ENCODE measurements around the gene TRIM41. TPM values are rescaled to one million over a fixed set of nuclear protein-coding genes. Genes with fewer than 3 reads are reported as not detected.

The TRIM41 gene
- total and polyA plus RNA-seq, 9 of the 15 experiments (the other 6 are each of a cell fraction or from before 2014, with no cell fraction given), result 1.8 to 47.6 (median 20.9) TPM

- TF ChIP-seq ZNF609 (CRISPR knock-in tag; IDR thresholded peaks at IDR 0.05; ENCODE audit: borderline replicate concordance) (0 out of 2 replicates have a peak, but pooled peaks have one; percentile 73), CCNT2 (IDR thresholded peaks at IDR 0.05; ENCODE audit: borderline replicate concordance, extremely low read depth, insufficient read length, low read depth, low read length) (no peak), MGA (IDR thresholded peaks at IDR 0.05) (peak; percentile 89), GATAD2B (IDR thresholded peaks at IDR 0.05; ENCODE audit: borderline replicate concordance) (no peak), NR2C2 (CRISPR knock-in tag; IDR thresholded peaks at IDR 0.05) (0 out of 2 replicates have a peak, but pooled peaks have one; percentile 48), NR2C2 (tag; IDR thresholded peaks at IDR 0.05) (no peak), HMGN3 (IDR thresholded peaks at IDR 0.05; ENCODE audit: borderline replicate concordance, extremely low read depth, insufficient read length, low read depth, low read length) (peak; percentile 33), ZNF583 (CRISPR knock-in tag; IDR thresholded peaks at IDR 0.05) (0 out of 2 replicates have a peak, but pooled peaks have one; percentile 18), KLF13 (tag; IDR thresholded peaks at IDR 0.05; ENCODE audit: borderline replicate concordance, low read depth) (peak; percentile 44; the same call in 1 of the 2 replicates), LEF1 (IDR thresholded peaks at IDR 0.05) (no peak)
These were observed 5.8 kb upstream of the TRIM41 start (continued) for GRCh38 chr5:181217111-181217802.

Measured in K562 (cell line).